Measurements from ENCODE around the gene CPLX3.

The CPLX3 gene

DNA sequence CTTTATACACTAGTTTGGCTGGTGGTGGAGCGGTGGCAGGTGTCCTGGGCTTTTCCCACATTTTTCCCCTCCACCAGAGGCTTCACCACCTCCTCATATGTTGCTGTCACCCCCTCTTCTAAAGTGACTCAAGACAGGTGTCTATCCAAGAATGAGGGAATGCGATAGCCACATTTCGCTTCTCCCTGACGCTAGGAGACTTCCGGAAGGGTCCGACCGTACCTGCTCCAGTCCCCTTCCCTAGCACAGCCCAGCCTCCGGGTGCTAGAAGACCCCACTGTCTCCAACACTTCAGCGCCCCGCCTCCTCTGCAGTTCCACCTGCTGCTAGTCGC, 46.2 kb downstream of the CPLX3 start:
- TF ChIP-seq, protein P1, sequence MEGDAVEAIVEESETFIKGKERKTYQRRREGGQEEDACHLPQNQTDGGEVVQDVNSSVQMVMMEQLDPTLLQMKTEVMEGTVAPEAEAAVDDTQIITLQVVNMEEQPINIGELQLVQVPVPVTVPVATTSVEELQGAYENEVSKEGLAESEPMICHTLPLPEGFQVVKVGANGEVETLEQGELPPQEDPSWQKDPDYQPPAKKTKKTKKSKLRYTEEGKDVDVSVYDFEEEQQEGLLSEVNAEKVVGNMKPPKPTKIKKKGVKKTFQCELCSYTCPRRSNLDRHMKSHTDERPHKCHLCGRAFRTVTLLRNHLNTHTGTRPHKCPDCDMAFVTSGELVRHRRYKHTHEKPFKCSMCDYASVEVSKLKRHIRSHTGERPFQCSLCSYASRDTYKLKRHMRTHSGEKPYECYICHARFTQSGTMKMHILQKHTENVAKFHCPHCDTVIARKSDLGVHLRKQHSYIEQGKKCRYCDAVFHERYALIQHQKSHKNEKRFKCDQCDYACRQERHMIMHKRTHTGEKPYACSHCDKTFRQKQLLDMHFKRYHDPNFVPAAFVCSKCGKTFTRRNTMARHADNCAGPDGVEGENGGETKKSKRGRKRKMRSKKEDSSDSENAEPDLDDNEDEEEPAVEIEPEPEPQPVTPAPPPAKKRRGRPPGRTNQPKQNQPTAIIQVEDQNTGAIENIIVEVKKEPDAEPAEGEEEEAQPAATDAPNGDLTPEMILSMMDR (IDR thresholded peaks at IDR 0.05; ENCODE audit: control insufficient read depth, insufficient read depth, low read depth, low read length, missing control alignments), result no peak
- peak overlapping the region; percentile 91 for H3K4me3 ChIP-seq (ENCODE audit: control insufficient read depth, low read depth, low read length)
- no peak for DNase-seq (ENCODE audit: low read depth)

DNA sequence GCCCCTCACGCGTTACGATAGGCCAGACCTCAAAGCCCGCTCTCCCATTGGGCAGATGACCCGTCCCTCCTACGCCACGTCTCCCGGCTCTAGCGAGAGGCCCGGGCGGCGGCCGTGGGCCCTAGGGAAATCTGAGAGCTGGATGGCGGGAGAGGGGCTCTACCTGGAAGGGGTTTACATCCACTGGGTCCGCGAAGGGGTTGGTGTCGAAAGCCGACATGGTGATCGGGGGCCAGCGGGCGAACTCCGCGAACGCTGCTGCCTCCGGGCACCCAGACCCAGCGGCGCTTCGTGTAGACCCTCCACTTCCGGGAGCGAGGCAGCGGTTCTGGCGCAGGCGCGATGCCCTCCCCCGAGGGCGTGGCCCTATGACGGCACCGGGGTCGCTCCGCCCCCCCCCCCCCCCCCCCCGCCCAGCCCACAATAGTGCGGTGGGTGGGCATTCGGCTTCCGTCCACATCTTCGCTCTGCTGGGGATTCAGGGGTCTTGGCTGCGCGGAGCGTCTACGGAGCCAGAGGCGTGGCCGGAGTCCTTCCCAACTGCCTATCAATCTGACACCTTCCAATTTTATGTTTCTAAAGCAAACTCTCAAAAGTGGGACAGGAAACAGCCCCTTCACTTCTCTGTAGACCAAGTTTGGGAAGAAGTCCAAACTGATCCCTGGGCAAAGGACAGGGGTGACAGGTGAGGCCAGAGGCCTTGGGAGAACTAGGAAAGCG, 46.8 kb downstream of the CPLX3 start, which contains the start of gene SCAMP2:
Gene SCAMP2, minus strand, starts transcription at position 330 of the 720 bp plus-strand sequence. Its CDS starts 110 bp downstream, at position 220.
- DNase-seq (ENCODE audit: low read depth), result peak; percentile 81
- TF ChIP-seq, protein P1 (IDR thresholded peaks at IDR 0.05; ENCODE audit: control insufficient read depth, insufficient read depth, low read depth, low read length, missing control alignments), result no peak
- H3K4me3 ChIP-seq (ENCODE audit: control insufficient read depth, low read depth, low read length), result peak within 1 kb of the TSS; percentile 91

DNA sequence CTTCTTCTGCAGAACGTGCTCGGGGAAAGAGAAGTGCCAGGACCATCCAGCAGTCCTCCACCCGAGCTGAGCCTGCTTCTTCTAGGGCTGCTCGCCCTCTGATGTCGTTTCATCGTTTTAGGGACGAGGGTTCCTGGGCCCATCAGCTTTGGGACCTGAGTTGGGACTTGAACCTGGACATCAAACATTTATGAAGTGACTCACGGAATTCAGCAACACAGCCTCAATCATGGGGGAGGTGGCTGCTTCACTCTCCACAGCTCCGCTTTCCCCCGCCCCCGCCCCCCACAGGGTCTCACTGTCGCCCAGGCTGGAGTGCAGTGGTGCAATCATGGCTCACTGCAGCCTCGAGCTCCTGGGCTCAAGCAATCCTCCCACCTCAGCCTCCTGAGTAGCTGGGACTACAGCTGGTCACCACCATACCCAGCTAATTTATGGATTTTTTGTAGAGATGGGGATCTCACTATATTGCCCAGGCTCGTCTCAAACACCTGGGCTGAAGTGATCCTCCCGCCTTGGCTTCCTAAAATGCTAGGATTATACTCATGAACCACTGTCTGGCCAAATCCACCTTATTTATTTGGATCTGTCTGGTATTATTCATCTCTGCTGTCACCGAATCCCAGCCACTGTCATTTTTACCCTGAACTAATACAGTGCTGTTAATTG, 47.5 kb downstream of the CPLX3 start:
- peak overlapping the region; percentile 91 for H3K4me3 ChIP-seq (ENCODE audit: control insufficient read depth, low read depth, low read length)
- TF ChIP-seq, protein P1 (IDR thresholded peaks at IDR 0.05; ENCODE audit: control insufficient read depth, insufficient read depth, low read depth, low read length, missing control alignments), result no peak
- DNase-seq (ENCODE audit: low read depth), result no peak

DNA sequence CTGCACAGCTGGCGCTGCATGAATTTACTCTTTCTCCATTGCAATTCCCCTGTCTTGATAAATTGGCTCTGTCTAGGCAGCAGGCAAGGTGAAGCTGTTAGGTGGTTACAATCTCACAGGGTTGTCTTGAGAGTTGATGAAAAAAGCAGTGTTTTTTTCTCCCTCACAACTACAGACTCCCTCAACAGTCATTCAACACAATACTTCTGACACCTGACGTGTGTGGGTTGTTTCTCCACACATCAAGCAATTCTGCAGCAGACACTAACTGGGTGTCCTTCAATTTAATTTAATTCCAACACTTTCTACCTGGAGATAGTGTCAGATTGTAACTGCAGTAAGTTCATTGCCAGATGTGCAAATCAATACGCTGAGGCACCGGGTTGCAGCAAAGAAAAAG, 51.8 kb downstream of the CPLX3 start:
- DNase-seq (ENCODE audit: low read depth), result no peak
- H3K4me3 ChIP-seq (ENCODE audit: control insufficient read depth, low read depth, low read length), result no peak overlapping the region
- TF ChIP-seq, protein P1 (IDR thresholded peaks at IDR 0.05; ENCODE audit: control insufficient read depth, insufficient read depth, low read depth, low read length, missing control alignments), result no peak

Measured in AG09309 (cell line).